Progenitor cell of endocrine pancreas (in vitro differentiated cells): ENCODE results near the gene CDRT15. TPM values are rescaled to one million over a fixed set of nuclear protein-coding genes. Genes with fewer than 3 reads are reported as not detected.

ENCODE experiments used
- DNase-seq: peaks from one replicate; pipeline ENCODE4 v3.0.0; 2021; ENCODE audit warnings: low spot score; ENCODE audit not compliant: unreplicated experiment
- H3K27ac Mint-ChIP-seq: 2 replicates; pipeline ENCODE4 v1.8.0; 2021; ENCODE audit warnings: mild to moderate bottlenecking, moderate library complexity, mixed read lengths
- H3K27me3 Mint-ChIP-seq: 2 replicates; pipeline ENCODE4 v1.8.0; 2021; ENCODE audit warnings: mixed read lengths
- H3K36me3 Mint-ChIP-seq: 2 replicates; pipeline ENCODE4 v1.8.0; 2022; ENCODE audit warnings: mixed read lengths; ENCODE audit not compliant: insufficient read depth
- H3K4me1 Mint-ChIP-seq: 2 replicates; pipeline ENCODE4 v1.8.0; 2021; ENCODE audit warnings: low read depth, mixed read lengths
- H3K4me3 Mint-ChIP-seq: 2 replicates; pipeline ENCODE4 v1.8.0; 2021; ENCODE audit warnings: low read depth, mild to moderate bottlenecking, moderate library complexity, mixed read lengths
- H3K9me3 Mint-ChIP-seq: 2 replicates; pipeline ENCODE4 v1.8.0; 2021; ENCODE audit warnings: low read depth, mixed read lengths
- total RNA-seq: library from RNA; stranded (reverse); gene quantifications from 2 replicates; pipeline ENCODE4 v1.2.1, GENCODE V29; 2021
- TF ChIP-seq, protein P1 (sequence below): fragments of 200-600 bp; sonication (generic); IDR thresholded peaks from one replicate; pipeline ENCODE4 v1.5.0; 2021; ENCODE audit warnings: antibody characterized with exemption, mild to moderate bottlenecking; ENCODE audit not compliant: unreplicated experiment

Gene CDRT15
- total RNA-seq, 1 donor from 2014 or later: not detected

DNA sequence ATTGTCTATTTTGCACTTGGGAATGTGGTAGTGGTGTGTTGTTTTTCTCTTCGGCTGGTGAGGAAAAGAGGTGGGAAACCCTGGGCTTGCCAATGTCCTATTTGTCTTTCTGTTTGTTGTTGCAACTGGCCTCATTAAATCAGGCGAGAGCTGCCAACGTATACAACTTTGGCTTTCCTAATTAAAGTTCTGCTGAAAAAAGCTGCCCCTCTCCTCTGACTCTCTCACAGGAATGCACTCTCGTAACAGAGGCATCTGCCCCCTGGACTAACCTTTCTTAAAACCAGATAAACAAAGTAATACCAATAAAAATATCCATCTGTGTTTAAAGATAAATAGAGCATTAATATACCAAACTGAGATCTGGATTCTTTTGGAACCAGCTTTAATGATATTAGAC lies 7.8 kb downstream of the CDRT15 start:
- TF ChIP-seq, protein P1, sequence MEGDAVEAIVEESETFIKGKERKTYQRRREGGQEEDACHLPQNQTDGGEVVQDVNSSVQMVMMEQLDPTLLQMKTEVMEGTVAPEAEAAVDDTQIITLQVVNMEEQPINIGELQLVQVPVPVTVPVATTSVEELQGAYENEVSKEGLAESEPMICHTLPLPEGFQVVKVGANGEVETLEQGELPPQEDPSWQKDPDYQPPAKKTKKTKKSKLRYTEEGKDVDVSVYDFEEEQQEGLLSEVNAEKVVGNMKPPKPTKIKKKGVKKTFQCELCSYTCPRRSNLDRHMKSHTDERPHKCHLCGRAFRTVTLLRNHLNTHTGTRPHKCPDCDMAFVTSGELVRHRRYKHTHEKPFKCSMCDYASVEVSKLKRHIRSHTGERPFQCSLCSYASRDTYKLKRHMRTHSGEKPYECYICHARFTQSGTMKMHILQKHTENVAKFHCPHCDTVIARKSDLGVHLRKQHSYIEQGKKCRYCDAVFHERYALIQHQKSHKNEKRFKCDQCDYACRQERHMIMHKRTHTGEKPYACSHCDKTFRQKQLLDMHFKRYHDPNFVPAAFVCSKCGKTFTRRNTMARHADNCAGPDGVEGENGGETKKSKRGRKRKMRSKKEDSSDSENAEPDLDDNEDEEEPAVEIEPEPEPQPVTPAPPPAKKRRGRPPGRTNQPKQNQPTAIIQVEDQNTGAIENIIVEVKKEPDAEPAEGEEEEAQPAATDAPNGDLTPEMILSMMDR: no peak
- Mint-ChIP-seq H3K27ac (no peak overlapping the region), H3K4me3 (no peak overlapping the region), H3K36me3 (peaks cover 8% of the 10 kb centered on the region), H3K4me1 (peaks cover 6% of the 10 kb centered on the region), H3K9me3 (peaks cover 7% of the 10 kb centered on the region), H3K27me3 (no peaks in the 10 kb centered on the region)
- no peak for DNase-seq

DNA sequence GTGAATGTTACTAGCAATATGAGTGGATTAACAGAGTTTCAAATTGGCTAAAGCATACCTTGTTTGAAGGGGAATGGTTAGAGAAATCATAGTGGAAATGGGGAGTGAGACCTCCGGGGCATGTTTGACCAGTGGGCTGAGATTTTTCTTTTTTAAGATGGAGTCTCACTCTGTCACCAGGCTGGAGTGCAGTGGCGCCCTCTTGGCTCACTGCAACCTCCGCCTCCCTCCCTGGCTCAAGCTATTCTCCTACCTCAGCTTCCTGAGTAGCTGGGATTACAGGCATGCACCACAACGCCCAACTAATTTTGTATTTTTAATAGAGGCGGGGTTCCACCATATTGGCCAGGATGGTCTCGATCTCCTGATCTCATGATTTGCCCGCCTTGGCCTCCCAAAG lies 9.6 kb downstream of the CDRT15 start:
- Mint-ChIP-seq H3K27me3 (no peaks in the 10 kb centered on the region), H3K4me3 (no peak overlapping the region), H3K36me3 (peaks cover 8% of the 10 kb centered on the region), H3K27ac (no peak overlapping the region), H3K4me1 (peaks cover 6% of the 10 kb centered on the region), H3K9me3 (peaks cover 7% of the 10 kb centered on the region)
- TF ChIP-seq, protein P1: no peak
- DNase-seq: no peak

DNA sequence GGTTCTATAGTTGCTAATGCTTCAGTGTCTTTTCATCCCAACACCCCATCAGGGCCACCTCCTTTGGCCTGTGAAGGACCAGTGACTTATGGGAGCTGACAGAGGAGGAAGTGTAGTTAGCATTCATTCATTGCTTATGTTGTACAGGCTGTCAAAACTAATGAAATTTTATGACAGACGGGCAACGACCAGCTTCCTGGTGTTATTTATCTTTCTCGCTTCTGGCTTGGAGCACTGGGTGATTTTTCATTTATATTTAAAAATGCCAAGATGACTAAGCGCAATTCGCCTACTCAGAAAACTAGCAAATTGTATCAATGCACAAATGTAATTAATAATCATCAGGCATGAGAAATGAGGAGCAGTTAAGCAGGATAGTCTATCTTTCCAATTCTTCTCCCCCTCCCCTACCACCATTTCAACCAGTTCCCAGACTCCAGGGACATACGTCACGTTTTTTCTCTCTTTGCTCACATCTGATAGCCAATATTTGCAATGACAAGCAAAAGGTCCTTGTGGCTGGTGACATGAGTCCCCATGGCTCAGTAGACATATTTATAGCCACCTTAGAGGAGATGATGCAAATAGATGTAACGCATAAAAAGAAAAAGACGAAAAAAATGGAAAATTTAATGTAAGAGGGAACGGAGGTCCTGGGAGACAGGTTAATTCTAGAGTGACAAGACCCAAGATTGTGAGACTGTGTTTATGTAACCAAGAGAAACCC lies 11.2 kb downstream of the CDRT15 start:
- Mint-ChIP-seq H3K9me3 (peaks cover 4% of the 10 kb centered on the region), H3K4me3 (no peak overlapping the region), H3K27me3 (no peaks in the 10 kb centered on the region), H3K4me1 (peaks cover 6% of the 10 kb centered on the region), H3K27ac (no peak overlapping the region), H3K36me3 (peaks cover 6% of the 10 kb centered on the region)
- TF ChIP-seq, protein P1: no peak
- no peak for DNase-seq

DNA sequence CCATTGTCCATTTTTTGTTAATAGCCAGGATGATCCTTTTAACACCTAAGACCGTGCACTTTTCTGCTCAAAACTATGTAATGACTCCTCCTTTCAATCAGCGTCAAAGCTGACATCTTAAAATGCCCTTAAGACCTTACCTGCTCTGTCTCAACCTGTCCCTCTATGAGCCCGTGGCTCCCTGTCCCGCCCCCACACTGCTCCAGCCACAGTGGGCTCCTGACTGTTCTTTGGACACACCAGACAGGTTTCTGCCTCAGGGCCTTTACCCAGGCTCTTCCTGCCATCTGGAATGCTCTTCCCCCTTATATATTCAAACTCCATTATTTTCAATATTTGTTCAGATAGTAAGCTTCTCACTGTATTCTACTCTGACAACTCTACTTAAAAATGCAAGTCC lies 14.1 kb downstream of the CDRT15 start:
- no peaks in the 10 kb centered on the region for H3K27me3 Mint-ChIP-seq
- no peak overlapping the region for H3K4me3 Mint-ChIP-seq
- peaks cover 5% of the 10 kb centered on the region for H3K36me3 Mint-ChIP-seq
- TF ChIP-seq, protein P1: no peak
- H3K4me1 Mint-ChIP-seq: peaks cover 3% of the 10 kb centered on the region
- H3K9me3 Mint-ChIP-seq: no peaks in the 10 kb centered on the region
- DNase-seq: no peak
- no peak overlapping the region for H3K27ac Mint-ChIP-seq

DNA sequence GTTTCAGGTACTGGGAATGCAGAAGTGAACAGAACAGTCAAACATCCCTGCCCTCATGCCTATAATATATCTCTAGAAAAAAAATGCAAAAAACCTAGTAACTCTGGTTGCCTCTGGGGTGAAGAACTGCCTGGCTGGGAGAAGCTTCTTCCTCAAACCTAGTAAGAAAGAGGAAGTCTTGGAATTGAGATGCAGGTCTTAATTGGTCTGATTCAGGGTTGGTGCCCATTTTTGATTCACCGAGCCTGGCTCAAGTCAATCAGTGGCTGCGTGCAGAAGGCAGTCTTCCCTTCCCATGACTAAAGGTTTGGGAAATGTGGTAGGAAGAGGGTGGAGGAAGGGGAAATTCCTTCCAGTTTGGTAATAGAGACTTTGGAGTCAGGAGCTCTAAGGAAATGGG lies 22.4 kb downstream of the CDRT15 start:
- peaks cover 8% of the 10 kb centered on the region for H3K9me3 Mint-ChIP-seq
- no peak for DNase-seq
- peaks cover 28% of the 10 kb centered on the region for H3K36me3 Mint-ChIP-seq
- H3K27me3 Mint-ChIP-seq: no peaks in the 10 kb centered on the region
- no peak overlapping the region for H3K4me3 Mint-ChIP-seq
- H3K27ac Mint-ChIP-seq: no peak overlapping the region
- H3K4me1 Mint-ChIP-seq: no peaks in the 10 kb centered on the region
- TF ChIP-seq, protein P1: no peak
